H1 (cell line): ENCODE data around the gene EZH2. TPM values are rescaled to one million over a fixed set of nuclear protein-coding genes. Genes with fewer than 3 reads are reported as not detected.

ENCODE experiments used
- CTCF ChIA-PET: fragments of 300-600 bp; sonication (Branson Sonifier 250); formaldehyde crosslinking; loops from one replicate; lab custom pipeline; 2021; ENCODE audit not compliant: partially characterized antibody; lab: Charles Lee
- POLR2A ChIA-PET: fragments of 300-600 bp; sonication (Branson Sonifier 250); formaldehyde crosslinking; loops from one replicate; lab custom pipeline; 2021; ENCODE audit warnings: inconsistent platforms; ENCODE audit not compliant: partially characterized antibody; lab: Charles Lee
- DNase-seq, 2 experiments: peaks; one replicate each; pipeline versions ENCODE4 v3.0.0 to v3.0.0-alpha.2; 2010 to 2022; ENCODE audit warnings: low spot score in 2 of 2, low read depth in 1 of 2, mixed read lengths in 1 of 2
- FAIRE-seq: peaks from 2 replicates; lab custom pipeline; 2011; peaks lifted over from hg19 to GRCh38; lab: Jason Lieb, UNC
- H2AFZ ChIP-seq: 2 replicates; pipeline ENCODE4 v1.8.1; 2012; ENCODE audit warnings: low read length, inconsistent platforms
- H2AK5ac ChIP-seq: 2 replicates; pipeline ENCODE4 v1.6.1; 2013; ENCODE audit warnings: low read depth, low read length
- H2BK120ac ChIP-seq: replicated peaks from 2 replicates; pipeline ENCODE3; 2013; ENCODE audit warnings: low read depth, low read length, inconsistent platforms
- H2BK12ac ChIP-seq: 2 replicates; pipeline ENCODE4 v1.6.1; 2013; ENCODE audit warnings: low read depth, low read length
- H2BK15ac ChIP-seq: 2 replicates; pipeline ENCODE4 v1.6.1; 2013; ENCODE audit warnings: low read length
- H2BK20ac ChIP-seq: 2 replicates; pipeline ENCODE4 v1.6.1; 2013; ENCODE audit warnings: low read length
- H2BK5ac ChIP-seq: 2 replicates; pipeline ENCODE4 v1.6.1; 2013; ENCODE audit warnings: low read depth, low read length
- H3K14ac ChIP-seq: 2 replicates; pipeline ENCODE4 v1.6.1; 2013; ENCODE audit warnings: inconsistent platforms; ENCODE audit not compliant: insufficient read length
- H3K18ac ChIP-seq: 2 replicates; pipeline ENCODE4 v1.6.1; 2013; ENCODE audit warnings: low read length; ENCODE audit errors: extremely low read depth
- H3K23ac ChIP-seq: 2 replicates; pipeline ENCODE4 v1.6.1; 2013; ENCODE audit warnings: inconsistent platforms; ENCODE audit not compliant: insufficient read length
- H3K23me2 ChIP-seq: 2 replicates; pipeline ENCODE4 v1.6.1; 2013; ENCODE audit warnings: low read depth, low read length
- H3K27ac ChIP-seq: 2 replicates; pipeline ENCODE4 v1.6.1; 2011; ENCODE audit warnings: low read depth, low read length, inconsistent platforms
- H3K27me3 ChIP-seq, 4 experiments: replicated peaks in 1 of 4; 1 replicate in 1 of 4; 2 replicates in 3 of 4; pipeline versions ENCODE4 v1.6.1 to v1.8.1; 2011 to 2013; ENCODE audit warnings: low read length in 3 of 4, mild to moderate bottlenecking in 3 of 4, inconsistent platforms in 2 of 4, mixed read lengths in 2 of 4, moderate library complexity in 1 of 4; ENCODE audit not compliant: control insufficient read depth in 3 of 4, insufficient read depth in 3 of 4; ENCODE audit errors: extremely low read depth in 1 of 4
- H3K36me3 ChIP-seq, 4 experiments: 2 replicates each; pipeline versions ENCODE4 v1.6.1 to v1.8.1; 2011 to 2013; ENCODE audit warnings: mild to moderate bottlenecking in 4 of 4, low read length in 3 of 4, moderate library complexity in 2 of 4, control low read depth in 1 of 4, inconsistent platforms in 1 of 4; ENCODE audit not compliant: insufficient read depth in 4 of 4, control insufficient read depth in 2 of 4
- H3K4ac ChIP-seq: replicated peaks from 2 replicates; pipeline ENCODE3; 2013; ENCODE audit warnings: low read length, low read depth, mixed read lengths, inconsistent platforms; ENCODE audit not compliant: insufficient read length
- H3K4me1 ChIP-seq, 4 experiments: replicated peaks in 1 of 4; 1 replicate in 1 of 4; 2 replicates in 3 of 4; pipeline versions ENCODE4 v1.6.1 to v1.8.1; 2011 to 2013; ENCODE audit warnings: low read length in 3 of 4, inconsistent platforms in 2 of 4, mixed read lengths in 1 of 4; ENCODE audit not compliant: insufficient read depth in 4 of 4, control insufficient read depth in 3 of 4
- H3K4me2 ChIP-seq, 2 experiments: 2 replicates each; pipeline versions ENCODE4 v1.6.1 to v1.8.1; 2011 to 2013; ENCODE audit warnings: low read depth in 2 of 2, low read length in 2 of 2, control low read depth in 1 of 2, inconsistent platforms in 1 of 2, mild to moderate bottlenecking in 1 of 2; ENCODE audit not compliant: insufficient read depth in 1 of 2
- H3K4me3 ChIP-seq, 4 experiments: fragments of 200-600, 300-600 bp in 1 of 4; sonication (generic), shearing (Covaris generic), sonication (Bioruptor Twin) in 1 of 4; 2 replicates each; pipeline versions ENCODE4 v1.5.1 to v1.8.1; 2011 to 2016; ENCODE audit warnings: low read length in 4 of 4, low read depth in 3 of 4, control low read depth in 2 of 4, inconsistent platforms in 2 of 4, mild to moderate bottlenecking in 2 of 4, mixed read lengths in 1 of 4, moderate library complexity in 1 of 4; ENCODE audit not compliant: insufficient read depth in 2 of 4; ENCODE audit errors: extremely low read depth in 1 of 4
- H3K56ac ChIP-seq: replicated peaks from 2 replicates; pipeline ENCODE3; 2013; ENCODE audit warnings: low read depth, mild to moderate bottlenecking, mixed read lengths, low read length, inconsistent platforms; ENCODE audit not compliant: insufficient read length
- H3K79me1 ChIP-seq: 2 replicates; pipeline ENCODE4 v1.6.1; 2013; ENCODE audit warnings: low read depth, low read length, control low read depth
- H3K79me2 ChIP-seq, 2 experiments: 2 replicates each; pipeline versions ENCODE4 v1.6.1 to v1.8.1; 2012 to 2013; ENCODE audit warnings: low read length in 2 of 2, mild to moderate bottlenecking in 2 of 2, inconsistent platforms in 1 of 2; ENCODE audit not compliant: insufficient read depth in 2 of 2, control insufficient read depth in 1 of 2
- H3K9ac ChIP-seq, 4 experiments: replicated peaks in 1 of 4; 1 replicate in 1 of 4; 2 replicates in 3 of 4; pipeline versions ENCODE4 v1.6.1 to v1.8.1; 2011 to 2013; ENCODE audit warnings: low read depth in 3 of 4, low read length in 3 of 4, control low read depth in 2 of 4, mild to moderate bottlenecking in 2 of 4, moderate library complexity in 2 of 4, inconsistent platforms in 1 of 4; ENCODE audit errors: extremely low read depth in 1 of 4
- H3K9me3 ChIP-seq, 2 experiments: 2 replicates each; pipeline versions ENCODE4 v1.6.1 to v1.8.1; 2012 to 2013; ENCODE audit warnings: mild to moderate bottlenecking in 2 of 2, moderate library complexity in 2 of 2, control low read depth in 1 of 2, inconsistent platforms in 1 of 2, low read depth in 1 of 2, low read length in 1 of 2, mixed read lengths in 1 of 2; ENCODE audit not compliant: insufficient read depth in 2 of 2
- H4K20me1 ChIP-seq, 2 experiments: replicated peaks in 1 of 2; 2 replicates each; pipeline versions ENCODE3 to v1.8.1; 2011 to 2013; ENCODE audit warnings: inconsistent platforms in 2 of 2, low read length in 2 of 2, mild to moderate bottlenecking in 1 of 2; ENCODE audit not compliant: insufficient read depth in 2 of 2, control insufficient read depth in 1 of 2
- H4K5ac ChIP-seq: 2 replicates; pipeline ENCODE4 v1.6.1; 2013; ENCODE audit warnings: low read length, low read depth, mixed read lengths, inconsistent platforms; ENCODE audit not compliant: insufficient read length
- H4K8ac ChIP-seq: 2 replicates; pipeline ENCODE4 v1.8.0; 2013; ENCODE audit warnings: mild to moderate bottlenecking, moderate library complexity, low read length, inconsistent platforms; ENCODE audit not compliant: insufficient read depth; ENCODE audit errors: extremely low read depth
- H4K91ac ChIP-seq: replicated peaks from 2 replicates; pipeline ENCODE3; 2013; ENCODE audit warnings: low read length, mixed read lengths, inconsistent platforms; ENCODE audit not compliant: insufficient read length
- ASH2L ChIP-seq: fragments of 200-600, 300-600 bp; sonication (generic); IDR thresholded peaks from one replicate; pipeline ENCODE4 v1.7.1; 2017; ENCODE audit warnings: low read length
- WGBS, 2 experiments: shearing (Covaris generic) in 1 of 2; methylation state at CpG; one replicate each; pipeline versions ENCODE4 v1.1.6 to v1.1.7; 2013 to 2015; ENCODE audit warnings: low lambda C conversion rate in 2 of 2, mixed read lengths in 2 of 2, inconsistent platforms in 1 of 2, low coverage in 1 of 2, missing lambda C conversion rate in 1 of 2; ENCODE audit not compliant: insufficient replicate concordance in 2 of 2, insufficient coverage in 1 of 2, insufficient read length in 1 of 2; ENCODE audit errors: extremely low coverage in 1 of 2, missing lambda C conversion rate in 1 of 2; 5-methylcytosine and 5-hydroxymethylcytosine counted together
- polyA plus RNA-seq, 7 experiments: library from polyadenylated mRNA; depleted of rRNA in 3 of 7; stranded (reverse) in 5 of 7; unstranded in 2 of 7; fragments of >200 nt in 5 of 7; fragments of 200-250 nt in 2 of 7; gene quantifications; 1 replicate in 5 of 7; 2 replicates in 1 of 7; 4 replicates in 1 of 7; pipeline versions ENCODE4 v1.2.1 to v1.2.3, GENCODE V29; 2011 to 2013; ENCODE audit warnings: missing spikeins in 2 of 7, mixed read lengths in 2 of 7
- total RNA-seq: library from RNA; stranded (reverse); fragmentation: NEBNext Ultra II Directional; extraction: Animal tissue kit (Norgen Biotek cat#: 25700); gene quantifications from 2 replicates; pipeline ENCODE4 v1.2.1, GENCODE V29; 2021

The EZH2 gene
- total and polyA plus RNA-seq, 2 of the 8 experiments (the other 6 are each of a cell fraction or from before 2014, with no cell fraction given): 28.9 to 49.0 TPM

GRCh38 chr7:148800677-148801076 is 83.4 kb downstream of the EZH2 start:
- DNase-seq: no peak

More at GRCh38 chr7:148800677-148801076, 83.4 kb downstream of the EZH2 start:
- Histone ChIP-seq H2BK20ac (0 out of 2 replicates have a peak overlapping the region, but pooled peaks have one; percentile 27), H2BK15ac (no peak overlapping the region), H3K27me3 (no peaks in the 10 kb centered on the region), H2BK5ac (peak overlapping the region; percentile 86; the same call in 1 of the 2 replicates), H3K4me1 (peaks cover 0 to 9% (median 7%) of the 10 kb centered on the region in 4 experiments; a peak in 6 of 7 replicates), H4K8ac (no peak overlapping the region), H4K5ac (no peak overlapping the region), H3K36me3 (peaks cover 2 to 39% (median 27%) of the 10 kb centered on the region in 4 experiments; a peak in 6 of 8 replicates), H3K9ac (no peak overlapping the region), H3K27ac (no peak overlapping the region)
- POLR2A ChIA-PET: no interaction called here
- TF ChIP-seq ASH2L: no peak
- TF ChIP-seq, all 59 proteins: peak for 0
- H3K14ac ChIP-seq: no peak overlapping the region
- peaks cover 0 to 2% of the 10 kb centered on the region in 2 experiments for H4K20me1 ChIP-seq
- no peak overlapping the region for H2BK12ac ChIP-seq
- no peak overlapping the region for H3K23ac ChIP-seq
- H3K79me1 ChIP-seq: no peaks in the 10 kb centered on the region
- H3K4ac ChIP-seq: no peak overlapping the region
- no peak overlapping the region for H3K4me3 ChIP-seq
- H4K91ac ChIP-seq: peak overlapping the region; percentile 65
- CTCF ChIA-PET: interaction anchor here (0.9 to 1.4 kb wide), 3 partner anchors 9 to 223 kb away, joined by 3 to 4 read pairs (median 3); no protein-coding TSS in a partner anchor
- peaks cover 0 to 3% of the 10 kb centered on the region in 2 experiments; a peak in 1 of 4 replicates for H3K9me3 ChIP-seq
- WGBS, 2 experiments: 83% methylated on average over 13 of the region's 13 CpGs; no CpG with 5 or more reads in 1 of the 2 experiments
- H3K23me2 ChIP-seq: no peaks in the 10 kb centered on the region
- no peak overlapping the region for H2AK5ac ChIP-seq
- FAIRE-seq: no peak
- H3K18ac ChIP-seq: peak overlapping the region; percentile 48; the same call in 1 of the 2 replicates
- H3K56ac ChIP-seq: no peak overlapping the region
- H2BK120ac ChIP-seq: peak overlapping the region; percentile 68
- H3K79me2 ChIP-seq: no peaks in the 10 kb centered on the region
- H3K4me2 ChIP-seq: 0 out of 4 replicates have a peak overlapping the region, but pooled peaks of 1 of the 2 experiments have one; percentile 4
- H2AFZ ChIP-seq: no peak overlapping the region
